ENCODE results near the gene NIPA2.

NIPA2 gene

DNA sequence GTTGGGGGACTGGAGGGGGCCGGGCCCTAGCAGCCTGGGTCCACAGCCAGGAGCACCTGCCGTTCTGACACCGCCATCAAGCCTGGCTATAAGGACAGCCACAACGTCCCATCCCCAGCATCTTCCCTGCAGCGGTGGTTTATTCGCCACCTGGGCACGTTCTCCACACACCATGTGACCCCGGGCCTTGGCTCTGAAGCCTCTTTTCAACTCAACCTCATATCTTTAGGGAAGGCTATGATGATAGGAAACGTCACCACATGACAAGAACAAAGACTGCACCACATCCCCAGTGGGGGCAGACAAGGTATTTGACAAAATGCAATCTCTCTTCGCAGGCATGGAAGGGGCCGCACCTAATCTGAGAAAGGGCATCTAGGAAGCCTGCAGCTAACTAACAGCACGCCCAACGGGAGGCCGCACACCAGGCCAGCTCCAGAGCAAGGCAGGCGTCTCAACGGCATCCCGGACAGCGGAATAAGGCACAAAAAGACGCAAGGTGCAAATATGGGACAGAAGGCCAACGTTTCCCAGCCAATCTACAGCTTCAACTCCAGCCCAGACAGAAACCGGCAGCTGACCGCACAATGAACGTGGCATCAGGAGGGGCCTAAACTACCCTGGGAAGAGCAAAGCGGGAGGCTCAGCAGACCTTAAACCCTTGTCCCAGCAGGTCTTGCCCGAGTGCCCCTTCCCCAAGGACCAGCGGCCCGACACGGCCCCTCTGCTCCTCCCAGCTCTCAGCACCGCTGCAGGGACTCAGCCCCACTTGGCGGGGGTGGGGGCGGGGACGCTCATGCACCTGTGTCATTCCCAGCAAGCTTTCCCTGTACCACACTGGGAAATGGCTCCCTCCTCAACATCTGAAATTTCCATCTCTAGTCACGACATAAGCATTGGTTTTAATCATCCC is 41.9 kb downstream of the NIPA2 start:
- Histone ChIP-seq H3K27me3 (ENCODE audit: insufficient read depth, low read length, poor library complexity) (no peaks in the 10 kb centered on the region), H2AFZ (ENCODE audit: low read depth, low read length) (no peak overlapping the region), H3K4me1 (ENCODE audit: insufficient read depth, low read length) (0 out of 2 replicates have a peak, but pooled peaks cover 3% of the 10 kb centered on the region), H3K4me3 (ENCODE audit: low read depth in 1 of 2, low read length in 2 of 2) (no peak overlapping the region), H3K27ac (ENCODE audit: low read length) (no peak overlapping the region), H3K4me2 (ENCODE audit: insufficient read depth, low read length) (no peak overlapping the region), H3K9ac (ENCODE audit: low read depth, low read length) (no peak overlapping the region), H3K9me3 (ENCODE audit: insufficient read depth, low read length, severe bottlenecking) (no peaks in the 10 kb centered on the region), H3K36me3 (ENCODE audit: insufficient read depth, low read length) (no peaks in the 10 kb centered on the region), H3K79me2 (ENCODE audit: insufficient read depth, low read length) (no peaks in the 10 kb centered on the region), H4K20me1 (ENCODE audit: insufficient read depth, low read length) (no peaks in the 10 kb centered on the region; the same call in 1 of the 2 replicates)
- TF ChIP-seq EZH2 (IDR thresholded peaks at IDR 0.05; ENCODE audit: borderline replicate concordance, low read depth, low read length, severe bottlenecking): no peak
- TF ChIP-seq CTCF (IDR thresholded peaks at IDR 0.05; ENCODE audit: borderline replicate concordance, extremely low read depth, low read length, poor library complexity, severe bottlenecking): no peak
- ATAC-seq (ENCODE audit: insufficient read depth, low read depth) (peak; percentile 63), DNase-seq (peak; percentile 36)

GRCh38 chr15:22880981-22881738 is 42.7 kb downstream of the NIPA2 start:
- H4K20me1 ChIP-seq (ENCODE audit: insufficient read depth, low read length): no peaks in the 10 kb centered on the region; the same call in 1 of the 2 replicates
- H3K27me3 ChIP-seq (ENCODE audit: insufficient read depth, low read length, poor library complexity): no peaks in the 10 kb centered on the region
- H3K79me2 ChIP-seq (ENCODE audit: insufficient read depth, low read length): no peaks in the 10 kb centered on the region
- H3K9ac ChIP-seq (ENCODE audit: low read depth, low read length): no peak overlapping the region
- 0 out of 2 replicates have a peak, but pooled peaks cover 3% of the 10 kb centered on the region for H3K4me1 ChIP-seq (ENCODE audit: insufficient read depth, low read length)
- H3K27ac ChIP-seq (ENCODE audit: low read length): no peak overlapping the region
- no peak for DNase-seq
- ATAC-seq (ENCODE audit: insufficient read depth, low read depth): no peak
- H3K4me2 ChIP-seq (ENCODE audit: insufficient read depth, low read length): no peak overlapping the region
- no peaks in the 10 kb centered on the region for H3K36me3 ChIP-seq (ENCODE audit: insufficient read depth, low read length)
- H3K4me3 ChIP-seq (ENCODE audit: low read depth in 1 of 2, low read length in 2 of 2): no peak overlapping the region
- no peak overlapping the region for H2AFZ ChIP-seq (ENCODE audit: low read depth, low read length)
- TF ChIP-seq CTCF (IDR thresholded peaks at IDR 0.05; ENCODE audit: borderline replicate concordance, extremely low read depth, low read length, poor library complexity, severe bottlenecking): no peak
- TF ChIP-seq EZH2 (IDR thresholded peaks at IDR 0.05; ENCODE audit: borderline replicate concordance, low read depth, low read length, severe bottlenecking): no peak
- H3K9me3 ChIP-seq (ENCODE audit: insufficient read depth, low read length, severe bottlenecking): no peaks in the 10 kb centered on the region

DNA sequence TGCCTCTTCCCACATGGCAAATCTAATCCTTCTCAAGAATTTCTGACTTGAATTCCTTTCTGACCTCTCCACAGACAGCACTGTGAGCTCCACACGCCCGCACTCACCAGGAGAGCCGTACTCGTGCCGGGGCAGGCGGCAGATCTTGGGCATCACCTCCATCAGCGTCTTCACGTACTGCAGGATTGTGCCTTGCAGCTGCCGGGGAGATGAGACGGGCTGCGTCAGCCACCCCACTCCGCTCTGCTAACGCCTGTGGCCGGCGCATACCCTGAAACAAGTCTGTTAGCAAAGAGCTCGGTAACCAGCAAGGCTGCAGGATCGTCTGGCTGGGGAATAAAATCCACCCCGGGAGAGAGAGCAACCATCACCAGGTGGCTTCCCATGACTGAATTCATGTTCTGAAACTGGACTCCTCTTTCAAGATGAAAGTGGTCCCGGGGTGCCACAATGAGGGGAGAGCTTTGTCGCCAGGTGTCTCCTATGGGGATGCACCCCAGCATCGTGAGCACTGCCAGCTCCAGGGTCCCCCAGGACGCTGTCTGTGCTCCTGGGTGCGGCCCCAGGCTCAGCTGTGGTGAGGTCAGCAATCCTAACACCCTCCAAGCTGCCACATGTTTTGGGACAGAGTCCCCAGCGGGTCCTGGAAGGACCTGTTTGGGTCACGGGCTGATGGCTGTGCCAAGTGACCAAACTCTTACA is 43.4 kb downstream of the NIPA2 start:
- no peaks in the 10 kb centered on the region; the same call in 1 of the 2 replicates for H4K20me1 ChIP-seq (ENCODE audit: insufficient read depth, low read length)
- H3K9ac ChIP-seq (ENCODE audit: low read depth, low read length): no peak overlapping the region
- no peaks in the 10 kb centered on the region for H3K36me3 ChIP-seq (ENCODE audit: insufficient read depth, low read length)
- H3K79me2 ChIP-seq (ENCODE audit: insufficient read depth, low read length): no peaks in the 10 kb centered on the region
- no peak overlapping the region for H3K27ac ChIP-seq (ENCODE audit: low read length)
- 0 out of 2 replicates have a peak, but pooled peaks cover 3% of the 10 kb centered on the region for H3K4me1 ChIP-seq (ENCODE audit: insufficient read depth, low read length)
- ATAC-seq (ENCODE audit: insufficient read depth, low read depth) (no peak), DNase-seq (no peak)
- H3K27me3 ChIP-seq (ENCODE audit: insufficient read depth, low read length, poor library complexity): no peaks in the 10 kb centered on the region
- H2AFZ ChIP-seq (ENCODE audit: low read depth, low read length): no peak overlapping the region
- H3K4me3 ChIP-seq (ENCODE audit: low read depth in 1 of 2, low read length in 2 of 2): no peak overlapping the region
- TF ChIP-seq CTCF (IDR thresholded peaks at IDR 0.05; ENCODE audit: borderline replicate concordance, extremely low read depth, low read length, poor library complexity, severe bottlenecking): no peak
- TF ChIP-seq EZH2 (IDR thresholded peaks at IDR 0.05; ENCODE audit: borderline replicate concordance, low read depth, low read length, severe bottlenecking): no peak
- no peaks in the 10 kb centered on the region for H3K9me3 ChIP-seq (ENCODE audit: insufficient read depth, low read length, severe bottlenecking)
- no peak overlapping the region for H3K4me2 ChIP-seq (ENCODE audit: insufficient read depth, low read length)
